Islet of Langerhans (tissue), 1 donor: ENCODE measurements around the gene TINAGL1.
"Not testable (repeated sequence)": the region's sequence is repeated elsewhere in the genome, so short reads cannot be mapped to it uniquely, and the experiment has no call there.

Experiments
- FAIRE-seq: peaks from one replicate; lab custom pipeline; 2011; peaks lifted over from hg19 to GRCh38; lab: Jason Lieb, UNC

The TINAGL1 gene

DNA sequence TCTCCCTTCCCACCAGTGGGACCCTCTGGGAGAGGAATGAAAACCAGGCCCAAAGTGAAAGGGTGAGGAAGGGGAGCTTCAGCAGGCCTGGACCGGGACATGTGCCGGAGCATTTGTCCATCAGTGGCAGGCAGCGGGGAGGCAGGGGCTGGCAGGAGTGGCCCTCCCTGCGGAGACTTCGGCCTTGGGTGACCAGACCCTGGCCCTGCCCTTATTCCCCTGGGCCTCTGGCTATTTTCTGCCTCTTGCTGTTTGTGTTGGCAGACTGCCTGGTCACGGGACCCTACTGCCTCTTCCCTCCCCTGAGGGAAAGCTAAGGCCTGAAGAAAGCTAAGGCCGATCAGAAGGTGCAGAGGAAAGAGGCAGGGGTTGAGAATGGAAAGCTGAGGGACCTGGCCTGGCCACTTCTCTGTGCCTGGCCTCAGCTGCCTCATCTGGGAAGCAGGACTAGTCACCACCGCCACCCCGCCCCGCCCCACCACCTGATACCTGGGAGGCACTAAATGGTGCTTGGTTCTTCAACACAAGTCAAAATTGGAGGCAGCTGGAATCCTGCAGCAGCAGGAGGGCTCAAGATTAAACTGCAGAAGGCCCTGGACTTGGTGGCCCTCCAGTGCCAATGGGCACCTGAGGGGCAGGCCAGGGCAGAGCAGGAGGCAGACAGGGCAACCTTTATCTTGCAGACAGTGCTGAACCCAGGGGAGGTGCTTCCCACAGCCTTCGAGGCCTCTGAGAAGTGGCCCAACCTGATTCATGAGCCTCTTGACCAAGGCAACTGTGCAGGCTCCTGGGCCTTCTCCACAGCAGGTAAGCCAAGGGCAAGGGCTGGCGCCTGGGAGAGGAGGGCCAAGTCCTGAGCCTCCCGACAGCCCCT is 7.9 kb downstream of the TINAGL1 start:
- no peak for FAIRE-seq

- FAIRE-seq: no peak
Measured at GRCh38 chr1:31584869-31585735, 8.8 kb downstream of the TINAGL1 start.

GRCh38 chr1:31585736-31586365 is 9.5 kb downstream of the TINAGL1 start:
- no peak for FAIRE-seq

GRCh38 chr1:31586376-31587327 is 10.3 kb downstream of the TINAGL1 start:
- no peak for FAIRE-seq

DNA sequence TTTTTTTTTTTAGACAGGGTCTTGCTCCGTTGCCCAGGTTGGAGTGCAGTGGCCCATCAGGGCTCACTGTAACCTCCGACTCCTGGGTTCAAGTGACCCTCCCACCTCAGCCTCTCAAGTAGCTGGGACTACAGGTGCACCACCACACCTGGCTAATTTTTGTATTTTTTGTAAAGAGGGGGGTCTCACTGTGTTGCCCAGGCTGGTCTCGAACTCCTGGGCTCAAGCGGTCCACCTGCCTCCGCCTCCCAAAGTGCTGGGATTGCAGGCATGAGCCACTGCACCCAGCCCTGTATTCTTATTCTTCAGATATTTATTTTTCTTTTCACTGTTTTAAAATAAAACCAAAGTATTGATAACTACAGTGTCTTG is 11.0 kb downstream of the TINAGL1 start:
- FAIRE-seq: not testable (repeated sequence)

- FAIRE-seq: no peak
Measured at GRCh38 chr1:31587720-31588423, 11.6 kb downstream of the TINAGL1 start.

DNA sequence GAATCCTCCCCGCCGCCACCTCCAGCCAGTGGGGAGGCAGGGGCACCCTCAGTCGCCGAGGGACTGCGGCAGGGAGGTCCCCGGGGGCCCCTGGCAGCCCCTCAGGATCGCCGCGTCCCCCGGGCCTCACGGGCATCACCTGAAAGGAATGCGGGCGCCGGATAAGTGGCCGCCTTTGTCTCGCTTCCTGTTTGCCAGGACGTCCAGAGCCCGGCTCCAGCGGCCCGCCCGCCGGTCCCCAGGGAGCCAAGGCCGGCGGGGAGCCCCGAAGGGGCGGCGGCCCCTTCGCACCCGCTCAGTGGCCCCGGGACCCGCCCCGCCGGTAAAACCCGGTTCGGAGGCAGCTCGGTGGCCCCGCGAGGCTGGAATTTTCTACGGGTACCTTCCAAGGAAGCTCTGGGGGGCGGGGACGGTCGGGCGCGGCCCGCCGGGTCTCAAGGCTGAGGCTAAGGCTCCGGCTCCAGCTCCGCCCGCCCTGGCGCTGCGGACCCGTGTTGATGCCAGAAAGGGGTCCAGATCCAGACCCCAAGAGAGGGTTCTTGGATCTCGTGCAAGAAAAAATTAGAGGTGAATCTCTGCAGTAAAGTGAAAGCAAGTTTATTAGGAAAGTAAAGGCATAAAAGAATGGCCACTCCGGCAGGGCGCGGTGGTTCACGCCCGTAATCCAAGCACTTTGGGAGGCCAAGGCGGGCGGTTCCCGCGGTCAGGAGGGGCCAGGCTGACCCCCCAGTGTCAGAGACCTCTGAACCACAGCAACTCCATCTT is 12.6 kb downstream of the TINAGL1 start:
- no peak for FAIRE-seq

DNA sequence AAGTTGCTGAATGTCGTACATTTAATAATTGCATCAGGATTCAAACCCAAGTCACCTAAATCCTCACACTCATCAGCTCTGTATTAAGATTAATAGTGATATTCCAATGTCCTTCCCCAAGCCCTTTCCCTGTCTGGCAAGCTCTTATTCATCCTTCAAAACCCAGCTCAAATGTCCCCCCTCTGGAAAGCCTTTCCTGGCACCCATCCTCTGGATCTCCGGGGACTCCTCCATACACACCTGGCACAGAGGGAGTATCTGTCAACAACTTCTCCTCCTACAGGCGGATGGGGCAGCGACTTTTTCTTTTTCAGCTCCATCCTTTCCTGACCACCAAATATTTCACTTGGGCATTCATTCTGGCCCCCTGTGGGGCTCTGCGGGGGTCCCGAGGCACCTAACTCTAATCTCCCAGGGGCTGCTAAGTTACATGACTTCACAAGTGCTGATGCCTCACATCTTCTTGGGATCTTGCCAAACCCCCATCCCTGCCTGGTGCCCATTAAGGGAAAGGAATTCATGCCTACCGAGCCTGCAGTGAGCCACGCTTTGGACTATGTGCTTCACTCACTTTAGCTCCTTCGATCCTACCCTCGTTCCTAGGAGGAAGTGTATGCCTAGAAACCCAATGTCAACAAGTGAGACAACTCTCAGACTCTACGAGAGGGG is 15.2 kb downstream of the TINAGL1 start:
- no peak for FAIRE-seq

- no peak for FAIRE-seq
Measured at GRCh38 chr1:31592132-31592531, 15.8 kb downstream of the TINAGL1 start.

DNA sequence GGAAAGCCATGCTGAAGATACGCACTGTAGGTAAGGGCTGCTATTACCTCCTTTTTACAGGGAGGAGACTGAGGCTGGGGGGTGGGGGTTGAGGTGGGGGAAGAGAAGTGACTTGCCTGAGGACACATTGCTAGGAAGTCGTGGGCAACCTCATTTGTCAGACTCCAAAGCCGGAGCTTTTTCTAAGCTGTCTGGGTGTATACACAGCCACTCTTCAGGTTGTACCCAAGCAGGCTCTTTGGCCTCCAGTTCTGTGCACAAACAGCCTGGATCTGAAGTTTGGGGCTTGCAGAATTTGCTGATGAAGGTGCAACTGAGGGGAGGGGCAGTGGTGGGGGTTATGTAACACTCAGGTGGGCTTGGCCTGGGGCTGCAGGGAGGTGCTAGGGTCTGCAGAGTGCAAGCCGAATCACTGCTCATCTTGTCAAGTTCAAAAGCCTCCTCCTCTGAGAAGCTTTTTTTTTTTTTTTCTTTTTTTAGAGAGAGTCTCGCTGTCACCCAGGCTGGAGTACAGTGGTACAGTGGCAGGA is 16.9 kb downstream of the TINAGL1 start:
- no peak for FAIRE-seq

GRCh38 chr1:31593770-31594632 is 17.7 kb downstream of the TINAGL1 start:
- no peak for FAIRE-seq

DNA sequence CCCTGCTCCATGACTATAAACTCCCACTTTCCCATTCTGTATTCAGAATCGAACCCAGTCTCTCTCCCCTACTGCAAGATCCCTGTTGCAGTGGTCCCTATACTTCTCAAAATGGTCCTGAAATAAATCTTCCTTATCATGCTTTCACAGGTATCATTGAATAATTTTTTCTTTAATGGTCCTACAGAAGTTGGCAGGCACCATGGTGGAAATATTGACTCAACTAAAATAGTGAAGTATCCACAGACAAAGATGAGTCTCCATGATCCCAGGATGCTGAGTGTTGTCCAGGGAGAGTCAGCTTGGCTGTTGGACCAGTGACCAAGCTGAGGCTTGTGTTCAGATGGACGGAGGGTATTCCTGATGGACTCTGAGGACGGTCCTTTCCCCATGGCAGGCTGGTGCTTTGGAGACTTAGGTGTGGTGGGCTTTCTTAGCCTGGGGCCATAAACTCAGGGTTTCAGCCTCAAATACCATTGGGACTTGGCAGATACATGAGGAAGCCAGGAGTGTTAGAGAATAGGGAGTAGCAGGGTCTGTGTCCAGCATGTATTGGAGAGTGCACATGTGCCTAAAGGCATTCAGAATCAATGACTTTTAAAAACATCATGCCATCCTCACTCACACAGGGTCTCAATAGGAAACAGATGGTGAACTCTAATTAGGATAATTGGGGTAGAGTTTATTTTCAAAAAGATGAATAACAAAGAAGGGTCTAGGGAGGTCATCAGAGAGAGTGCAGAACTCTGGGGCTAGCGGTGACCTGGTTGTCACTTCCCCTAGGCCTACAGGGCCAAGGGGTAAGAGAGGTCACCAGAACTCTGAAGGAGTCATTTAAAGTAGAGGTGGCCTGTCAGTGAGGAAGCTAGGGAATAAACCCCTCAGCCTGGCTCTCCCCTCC is 19.8 kb downstream of the TINAGL1 start:
- no peak for FAIRE-seq

DNA sequence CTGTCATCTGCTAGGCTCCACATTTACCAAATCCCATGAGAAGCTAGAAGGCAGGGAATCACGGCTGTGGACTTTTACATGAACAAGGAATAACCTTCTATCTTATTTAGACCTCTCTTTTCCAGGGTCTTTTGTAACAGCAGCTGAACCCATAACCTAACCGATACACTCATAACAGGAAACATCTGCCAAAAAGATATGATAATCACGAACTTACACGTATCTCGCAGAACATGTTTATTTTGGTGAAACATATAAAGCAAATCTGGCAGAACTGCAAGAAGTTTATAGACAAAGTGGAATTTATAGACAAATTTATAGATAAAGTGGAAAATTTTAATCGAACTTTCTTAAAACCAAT is 20.4 kb downstream of the TINAGL1 start:
- no peak for FAIRE-seq

- FAIRE-seq: no peak
Measured at GRCh38 chr1:31598980-31599379, 22.7 kb downstream of the TINAGL1 start.

DNA sequence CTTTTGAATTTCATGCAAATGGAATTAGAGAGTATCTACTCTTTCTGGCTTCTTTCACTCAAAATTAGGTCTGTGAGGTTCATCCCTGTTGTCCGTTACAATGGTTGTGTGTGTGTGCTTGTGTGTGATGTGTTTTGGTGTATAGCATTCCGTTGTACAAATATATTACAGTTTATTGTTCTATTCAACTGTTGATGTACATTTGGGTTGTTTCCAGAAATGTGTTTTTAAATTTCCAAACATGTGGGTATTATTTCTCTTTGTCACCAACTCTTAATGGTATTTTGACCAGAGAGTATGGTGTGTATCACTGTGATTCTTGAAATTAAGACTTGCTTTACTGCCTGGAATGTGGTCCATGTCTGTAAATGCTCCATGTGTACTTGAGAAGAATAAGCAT is 24.3 kb downstream of the TINAGL1 start:
- FAIRE-seq: no peak

DNA sequence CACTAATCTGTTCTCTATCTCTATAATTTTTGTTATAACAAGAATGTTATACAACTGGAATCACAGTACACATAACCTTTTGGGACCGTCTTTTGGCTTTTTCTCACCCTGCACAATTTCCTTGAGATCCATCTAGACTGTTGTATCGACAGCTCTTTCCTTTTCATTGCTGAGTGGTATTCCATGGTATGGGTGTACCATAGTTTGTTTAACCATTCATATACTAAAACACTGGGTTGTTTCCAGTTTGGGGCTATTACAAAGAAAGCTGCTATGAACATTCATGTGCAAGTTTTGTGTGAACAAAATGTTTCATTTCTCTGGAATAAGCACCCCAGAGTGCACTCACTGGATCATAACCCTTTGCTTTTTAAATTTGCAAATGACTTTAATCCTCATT is 25.8 kb downstream of the TINAGL1 start:
- no peak for FAIRE-seq

GRCh38 chr1:31605908-31606427 is 29.7 kb downstream of the TINAGL1 start:
- FAIRE-seq: no peak
